ENCODE data around the gene CBX8. TPM values are rescaled to one million over a fixed set of nuclear protein-coding genes. Genes with fewer than 3 reads are reported as not detected.

Gene CBX8
- total and polyA plus RNA-seq, 2 of the 8 experiments (the other 6 are each of a cell fraction or from before 2014, with no cell fraction given), result 0.09 to 2.1 TPM

DNA sequence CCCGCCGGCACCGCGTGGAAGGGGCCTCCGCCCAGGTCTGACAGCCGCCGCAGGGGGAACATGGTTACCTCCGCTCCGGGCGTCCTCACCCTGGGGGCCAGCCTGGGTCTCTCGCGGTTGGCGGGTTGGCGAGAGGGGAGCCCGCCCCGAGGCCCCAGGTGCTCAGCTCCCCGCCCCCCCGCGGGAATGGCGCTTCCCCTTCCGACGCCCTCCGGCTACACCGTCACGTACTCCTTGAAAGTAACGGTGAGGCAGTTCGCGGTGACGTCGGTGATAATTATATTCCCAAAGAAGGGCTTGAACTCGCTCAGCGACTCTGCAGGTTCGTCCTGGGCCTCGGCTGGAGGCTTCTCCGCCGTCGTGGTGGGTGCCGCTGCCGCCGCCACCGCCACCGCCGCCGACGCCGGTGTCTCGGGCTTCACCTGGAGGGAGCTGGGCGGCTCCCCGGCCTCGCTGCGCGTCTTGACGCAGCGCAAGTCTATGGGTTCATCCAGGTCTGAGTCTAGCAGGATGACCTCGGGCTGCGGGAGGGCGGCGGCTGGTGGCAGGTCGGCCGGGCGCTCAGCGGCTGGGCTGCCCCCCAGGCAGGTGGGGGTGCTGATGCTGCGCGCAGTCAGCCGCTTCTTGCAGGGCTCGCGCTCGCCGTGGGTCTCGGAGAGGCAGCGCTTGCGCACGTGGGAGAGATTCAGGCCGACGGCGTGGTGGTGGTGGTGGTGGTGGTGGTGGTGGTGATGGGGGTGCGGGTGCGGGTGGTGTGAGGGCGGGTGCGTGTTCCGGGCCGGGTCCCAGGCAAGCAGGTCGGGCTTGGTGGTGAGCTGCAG lies 37.1 kb upstream of the CBX8 start:
- H2BK20ac ChIP-seq (ENCODE audit: low read length), result no peak overlapping the region
- H2BK15ac ChIP-seq (ENCODE audit: low read length), result no peak overlapping the region; the same call in 1 of the 2 replicates
- H3K9me3 ChIP-seq (ENCODE audit: insufficient read depth in 2 of 2, low read depth in 1 of 2, low read length in 1 of 2), result no peaks in the 10 kb centered on the region
- H3K27me3 ChIP-seq (replicated peaks in 1 of 4; ENCODE audit: control insufficient read depth in 3 of 4, extremely low read depth in 1 of 4, insufficient read depth in 3 of 4, low read length in 3 of 4), result peaks cover 58 to 93% (median 89%) of the 10 kb centered on the region in 4 experiments
- H3K9ac ChIP-seq (replicated peaks in 1 of 4; ENCODE audit: extremely low read depth in 1 of 4, low read depth in 3 of 4, low read length in 3 of 4), result no peak overlapping the region
- 8% methylated on average over 29 of the region's 83 CpGs; no CpG with 5 or more reads in 1 of the 2 experiments for WGBS, 2 experiments (ENCODE audit: extremely low coverage in 1 of 2, insufficient coverage in 1 of 2, insufficient read length in 1 of 2, insufficient replicate concordance in 2 of 2, low coverage in 1 of 2, low lambda C conversion rate in 2 of 2, missing lambda C conversion rate in 1 of 2)
- no peak overlapping the region; the same call in 1 of the 2 replicates for H4K8ac ChIP-seq (ENCODE audit: extremely low read depth, insufficient read depth, low read length)
- H3K4me2 ChIP-seq (ENCODE audit: insufficient read depth in 1 of 2, low read depth in 2 of 2, low read length in 2 of 2), result peak overlapping the region; percentile 75 to 88
- H3K79me1 ChIP-seq (ENCODE audit: low read depth, low read length), result no peaks in the 10 kb centered on the region
- ChIA-PET POLR2A (ENCODE audit: partially characterized antibody) (interaction anchor here (0.8 to 15.2 kb wide), 4 partner anchors 8 to 44 kb away, joined by 3 to 374 read pairs (median 12); no protein-coding TSS in a partner anchor), CTCF (ENCODE audit: partially characterized antibody) (interaction anchor here (1.0 to 24.7 kb wide), 17 partner anchors 8 to 171 kb away, joined by 3 to 576 read pairs (median 9); partner anchors contain the start of gene CBX8)
- H3K14ac ChIP-seq (ENCODE audit: insufficient read length), result no peak overlapping the region
- H3K27ac ChIP-seq (ENCODE audit: low read depth, low read length), result no peak overlapping the region
- no peak overlapping the region for H2AFZ ChIP-seq (ENCODE audit: low read length)
- peak overlapping the region in 2 of 4 experiments; percentile 19 to 63; a peak in 4 of 8 replicates for H3K4me3 ChIP-seq (ENCODE audit: extremely low read depth in 1 of 4, insufficient read depth in 2 of 4, low read depth in 3 of 4, low read length in 4 of 4)
- H2AK5ac ChIP-seq (ENCODE audit: low read depth, low read length), result no peak overlapping the region
- H3K4me1 ChIP-seq (replicated peaks in 1 of 4; ENCODE audit: control insufficient read depth in 3 of 4, insufficient read depth in 4 of 4, low read length in 3 of 4), result peaks cover 6 to 53% (median 36%) of the 10 kb centered on the region in 4 experiments
- DNase-seq (ENCODE audit: low read depth in 1 of 2, low spot score in 2 of 2), result peak in 1 of 2 experiments; percentile 71
- no peak overlapping the region for H2BK120ac ChIP-seq (replicated peaks; ENCODE audit: low read depth, low read length)
- FAIRE-seq, result no peak
- peaks cover 18% of the 10 kb centered on the region; the same call in 1 of the 2 replicates for H3K23me2 ChIP-seq (ENCODE audit: low read depth, low read length)
- H4K20me1 ChIP-seq (replicated peaks in 1 of 2; ENCODE audit: control insufficient read depth in 1 of 2, insufficient read depth in 2 of 2, low read length in 2 of 2), result peaks cover 7 to 13% of the 10 kb centered on the region in 2 experiments
- no peak overlapping the region for H4K91ac ChIP-seq (replicated peaks; ENCODE audit: insufficient read length, low read length)
- H3K4ac ChIP-seq (replicated peaks; ENCODE audit: insufficient read length, low read depth, low read length), result no peak overlapping the region
- no peak overlapping the region for H4K5ac ChIP-seq (ENCODE audit: insufficient read length, low read depth, low read length)
- H3K36me3 ChIP-seq (ENCODE audit: control insufficient read depth in 2 of 4, insufficient read depth in 4 of 4, low read length in 3 of 4), result peaks cover 0 to 4% (median 0%) of the 10 kb centered on the region in 4 experiments; a peak in 1 of 8 replicates
- H3K56ac ChIP-seq (replicated peaks; ENCODE audit: insufficient read length, low read depth, low read length), result no peak overlapping the region
- no peaks in the 10 kb centered on the region for H3K79me2 ChIP-seq (ENCODE audit: control insufficient read depth in 1 of 2, insufficient read depth in 2 of 2, low read length in 2 of 2)
- H2BK12ac ChIP-seq (ENCODE audit: low read depth, low read length), result no peak overlapping the region
- 0 out of 2 replicates have a peak overlapping the region, but pooled peaks have one; percentile 35 for H2BK5ac ChIP-seq (ENCODE audit: low read depth, low read length)
- H3K18ac ChIP-seq (ENCODE audit: extremely low read depth, low read length), result peak overlapping the region; percentile 32
- no peak overlapping the region for H3K23ac ChIP-seq (ENCODE audit: insufficient read length)
- TF ChIP-seq RAD21 (IDR thresholded peaks at IDR 0.05 in 1 of 2, conservative IDR thresholded peaks at IDR 0.05 in 1 of 2; ENCODE audit: low read depth in 2 of 2, low read length in 2 of 2) (no peak), EP300 (IDR thresholded peaks at IDR 0.05; ENCODE audit: borderline replicate concordance in 1 of 2, low read depth in 2 of 2, low read length in 2 of 2) (no peak), SIN3A (conservative IDR thresholded peaks at IDR 0.05 in 1 of 2, IDR thresholded peaks at IDR 0.05 in 1 of 2; ENCODE audit: low read depth in 1 of 2, low read length in 2 of 2) (no peak), TCF12 (IDR thresholded peaks at IDR 0.05; ENCODE audit: low read depth, low read length) (no peak), GTF2F1 (IDR thresholded peaks at IDR 0.05; ENCODE audit: borderline replicate concordance, low read depth, low read length) (no peak), NANOG (IDR thresholded peaks at IDR 0.05; ENCODE audit: insufficient read depth, low read depth, low read length, poor library complexity, severe bottlenecking) (no peak), RBBP5 (IDR thresholded peaks at IDR 0.05; ENCODE audit: borderline replicate concordance, low read depth, low read length) (0 out of 2 replicates have a peak, but pooled peaks have one; percentile 17)
- TF ChIP-seq, protein P1, sequence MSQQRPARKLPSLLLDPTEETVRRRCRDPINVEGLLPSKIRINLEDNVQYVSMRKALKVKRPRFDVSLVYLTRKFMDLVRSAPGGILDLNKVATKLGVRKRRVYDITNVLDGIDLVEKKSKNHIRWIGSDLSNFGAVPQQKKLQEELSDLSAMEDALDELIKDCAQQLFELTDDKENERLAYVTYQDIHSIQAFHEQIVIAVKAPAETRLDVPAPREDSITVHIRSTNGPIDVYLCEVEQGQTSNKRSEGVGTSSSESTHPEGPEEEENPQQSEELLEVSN (IDR thresholded peaks at IDR 0.05), result no peak

Data from H1 (cell line).